Medulla oblongata (tissue), 1 donor: Measurements from ENCODE around the gene PCBD1.

Experiments
- DNase-seq: peaks from one replicate; pipeline ENCODE4 v3.0.0-alpha.2; 2015; ENCODE audit errors: extremely low spot score

Gene PCBD1

GRCh38 chr10:70834021-70834420 lies 54.3 kb downstream of the PCBD1 start:
- DNase-seq, result no peak

- no peak for DNase-seq
Measured at GRCh38 chr10:70833601-70834000, 54.8 kb downstream of the PCBD1 start.
